ENCODE measurements around the gene YPEL1.
"Not testable (repeated sequence)": the region's sequence is repeated elsewhere in the genome, so short reads cannot be mapped to it uniquely, and the experiment has no call there.

YPEL1 gene

GRCh38 chr22:21694394-21694793 lies 41.2 kb downstream of the YPEL1 start:
- Histone ChIP-seq H2AFZ (ENCODE audit: low read length) (no peak overlapping the region), H3K4me1 (ENCODE audit: insufficient read depth, low read length, severe bottlenecking) (peaks cover 14% of the 10 kb centered on the region), H3K36me3 (ENCODE audit: insufficient read depth, low read length) (peaks cover 77% of the 10 kb centered on the region), H4K20me1 (ENCODE audit: insufficient read depth, low read length) (no peaks in the 10 kb centered on the region), H3K9ac (ENCODE audit: low read length) (no peak overlapping the region), H3K9me3 (ENCODE audit: low read length) (no peaks in the 10 kb centered on the region), H3F3A (ENCODE audit: insufficient read depth, low read length) (no peaks in the 10 kb centered on the region), H3K9me2 (ENCODE audit: low read depth, low read length) (no peaks in the 10 kb centered on the region), H3K27me3 (ENCODE audit: insufficient read depth, low read length) (no peaks in the 10 kb centered on the region), H3K4me3 (ENCODE audit: low read depth, low read length, poor library complexity, severe bottlenecking) (no peak overlapping the region), H3K27ac (ENCODE audit: low read depth, low read length, poor library complexity, severe bottlenecking) (no peak overlapping the region), H3K79me2 (ENCODE audit: insufficient read depth, low read length) (no peaks in the 10 kb centered on the region), H3K4me2 (ENCODE audit: low read length) (no peak overlapping the region)
- no peak for TF ChIP-seq CTCF (IDR thresholded peaks at IDR 0.05; ENCODE audit: low read length)
- no peak for TF ChIP-seq EZH2 (IDR thresholded peaks at IDR 0.05; ENCODE audit: borderline replicate concordance, low read length)

GRCh38 chr22:21693999-21694341 lies 41.6 kb downstream of the YPEL1 start:
- Histone ChIP-seq H3K36me3 (ENCODE audit: insufficient read depth, low read length) (peaks cover 73% of the 10 kb centered on the region), H3K27me3 (ENCODE audit: insufficient read depth, low read length) (no peaks in the 10 kb centered on the region), H2AFZ (ENCODE audit: low read length) (no peak overlapping the region), H3F3A (ENCODE audit: insufficient read depth, low read length) (no peaks in the 10 kb centered on the region), H3K79me2 (ENCODE audit: insufficient read depth, low read length) (no peaks in the 10 kb centered on the region), H3K9me3 (ENCODE audit: low read length) (no peaks in the 10 kb centered on the region), H3K27ac (ENCODE audit: low read depth, low read length, poor library complexity, severe bottlenecking) (no peak overlapping the region), H3K4me2 (ENCODE audit: low read length) (no peak overlapping the region), H3K9ac (ENCODE audit: low read length) (no peak overlapping the region), H3K4me3 (ENCODE audit: low read depth, low read length, poor library complexity, severe bottlenecking) (no peak overlapping the region), H3K9me2 (ENCODE audit: low read depth, low read length) (no peaks in the 10 kb centered on the region), H3K4me1 (ENCODE audit: insufficient read depth, low read length, severe bottlenecking) (peaks cover 14% of the 10 kb centered on the region), H4K20me1 (ENCODE audit: insufficient read depth, low read length) (no peaks in the 10 kb centered on the region)
- no peak for TF ChIP-seq EZH2 (IDR thresholded peaks at IDR 0.05; ENCODE audit: borderline replicate concordance, low read length)
- TF ChIP-seq CTCF (IDR thresholded peaks at IDR 0.05; ENCODE audit: low read length), result no peak

GRCh38 chr22:21693333-21693998 lies 42.1 kb downstream of the YPEL1 start:
- Histone ChIP-seq H3F3A (ENCODE audit: insufficient read depth, low read length) (no peaks in the 10 kb centered on the region), H3K36me3 (ENCODE audit: insufficient read depth, low read length) (peaks cover 68% of the 10 kb centered on the region)

GRCh38 chr22:21692856-21693255 lies 42.7 kb downstream of the YPEL1 start:
- H3K27ac ChIP-seq (ENCODE audit: low read depth, low read length, poor library complexity, severe bottlenecking); H3K9me2 ChIP-seq (ENCODE audit: low read depth, low read length); H3K9me3 ChIP-seq (ENCODE audit: low read length); H3F3A ChIP-seq (ENCODE audit: insufficient read depth, low read length); H3K79me2 ChIP-seq (ENCODE audit: insufficient read depth, low read length); H3K4me2 ChIP-seq (ENCODE audit: low read length); H3K9ac ChIP-seq (ENCODE audit: low read length); H4K20me1 ChIP-seq (ENCODE audit: insufficient read depth, low read length); H2AFZ ChIP-seq (ENCODE audit: low read length); H3K4me3 ChIP-seq (ENCODE audit: low read depth, low read length, poor library complexity, severe bottlenecking); H3K27me3 ChIP-seq (ENCODE audit: insufficient read depth, low read length): not testable (repeated sequence)
- Histone ChIP-seq H3K4me1 (ENCODE audit: insufficient read depth, low read length, severe bottlenecking) (peaks cover 24% of the 10 kb centered on the region), H3K36me3 (ENCODE audit: insufficient read depth, low read length) (peaks cover 65% of the 10 kb centered on the region)

More at GRCh38 chr22:21693333-21693998, 42.1 kb downstream of the YPEL1 start:
- no peak overlapping the region for H3K4me2 ChIP-seq (ENCODE audit: low read length)
- H3K79me2 ChIP-seq (ENCODE audit: insufficient read depth, low read length), result no peaks in the 10 kb centered on the region
- H3K9me3 ChIP-seq (ENCODE audit: low read length), result no peaks in the 10 kb centered on the region
- no peaks in the 10 kb centered on the region for H4K20me1 ChIP-seq (ENCODE audit: insufficient read depth, low read length)
- no peak overlapping the region for H3K4me3 ChIP-seq (ENCODE audit: low read depth, low read length, poor library complexity, severe bottlenecking)
- H3K27me3 ChIP-seq (ENCODE audit: insufficient read depth, low read length), result no peaks in the 10 kb centered on the region
- no peak overlapping the region for H3K9ac ChIP-seq (ENCODE audit: low read length)
- TF ChIP-seq CTCF (IDR thresholded peaks at IDR 0.05; ENCODE audit: low read length) (no peak), EZH2 (IDR thresholded peaks at IDR 0.05; ENCODE audit: borderline replicate concordance, low read length) (no peak)
- H3K27ac ChIP-seq (ENCODE audit: low read depth, low read length, poor library complexity, severe bottlenecking), result no peak overlapping the region
- no peaks in the 10 kb centered on the region for H3K9me2 ChIP-seq (ENCODE audit: low read depth, low read length)
- H3K4me1 ChIP-seq (ENCODE audit: insufficient read depth, low read length, severe bottlenecking), result peaks cover 19% of the 10 kb centered on the region
- H2AFZ ChIP-seq (ENCODE audit: low read length), result no peak overlapping the region

Data from OCI-LY1 (cell line).